H9 (cell line): ENCODE measurements around the gene ATF7. TPM values are rescaled to one million over a fixed set of nuclear protein-coding genes. Genes with fewer than 3 reads are reported as not detected.

Experiments
- DNase-seq: peaks from one replicate; pipeline ENCODE4 v3.0.0-alpha.2; 2017
- H2AFZ ChIP-seq: one replicate; pipeline ENCODE4 v1.6.1; 2013; ENCODE audit warnings: mild to moderate bottlenecking, low read length, control low read depth, moderate library complexity
- H2AK5ac ChIP-seq: 2 replicates; pipeline ENCODE4 v1.6.1; 2013; ENCODE audit warnings: low read length, control low read depth, mixed read lengths; ENCODE audit not compliant: insufficient read length
- H2BK120ac ChIP-seq: one replicate; pipeline ENCODE4 v1.6.1; 2013; ENCODE audit warnings: low read depth, mild to moderate bottlenecking, low read length, control low read depth, inconsistent platforms; ENCODE audit not compliant: poor library complexity, severe bottlenecking
- H2BK12ac ChIP-seq: 2 replicates; pipeline ENCODE4 v1.6.1; 2013; ENCODE audit warnings: low read length, control low read depth, mixed read lengths, low read depth; ENCODE audit not compliant: insufficient read length
- H2BK15ac ChIP-seq: 2 replicates; pipeline ENCODE4 v1.6.1; 2013; ENCODE audit warnings: low read depth, low read length, control low read depth
- H2BK20ac ChIP-seq: one replicate; pipeline ENCODE4 v1.6.1; 2013; ENCODE audit warnings: low read depth, mild to moderate bottlenecking, low read length, control low read depth, inconsistent platforms; ENCODE audit not compliant: poor library complexity, severe bottlenecking
- H2BK5ac ChIP-seq: 2 replicates; pipeline ENCODE4 v1.6.1; 2013; ENCODE audit warnings: low read length, control low read depth, mixed read lengths; ENCODE audit not compliant: insufficient read length
- H3K14ac ChIP-seq: 2 replicates; pipeline ENCODE4 v1.6.1; 2013; ENCODE audit warnings: low read length, control low read depth; ENCODE audit not compliant: insufficient read depth
- H3K18ac ChIP-seq: 2 replicates; pipeline ENCODE4 v1.6.1; 2013; ENCODE audit warnings: low read depth, mild to moderate bottlenecking, mixed read lengths, low read length, control low read depth; ENCODE audit not compliant: insufficient read length
- H3K23ac ChIP-seq: 2 replicates; pipeline ENCODE4 v1.6.1; 2013; ENCODE audit warnings: low read length, control low read depth, mixed read lengths, low read depth; ENCODE audit not compliant: insufficient read length
- H3K23me2 ChIP-seq: 2 replicates; pipeline ENCODE4 v1.6.1; 2013; ENCODE audit warnings: low read depth, mild to moderate bottlenecking, mixed read lengths, low read length, control low read depth; ENCODE audit not compliant: insufficient read length, poor library complexity, severe bottlenecking
- H3K27ac ChIP-seq: 2 replicates; pipeline ENCODE4 v1.5.1; 2013; ENCODE audit warnings: low read length, control low read depth, mixed read lengths, low read depth; ENCODE audit not compliant: insufficient read length
- H3K27me3 ChIP-seq: 2 replicates; pipeline ENCODE4 v1.6.1; 2013; ENCODE audit warnings: low read length, control low read depth, inconsistent platforms; ENCODE audit not compliant: insufficient read depth
- H3K4ac ChIP-seq: 2 replicates; pipeline ENCODE4 v1.6.1; 2013; ENCODE audit warnings: low read depth, mild to moderate bottlenecking, control low read depth, inconsistent platforms, low read length, moderate library complexity
- H3K4me1 ChIP-seq: 2 replicates; pipeline ENCODE4 v1.6.1; 2013; ENCODE audit warnings: low read length, control low read depth, inconsistent platforms; ENCODE audit not compliant: insufficient read depth
- H3K4me2 ChIP-seq: 2 replicates; pipeline ENCODE4 v1.6.1; 2013; ENCODE audit warnings: low read length, control low read depth, mixed read lengths; ENCODE audit not compliant: insufficient read length, insufficient read depth
- H3K56ac ChIP-seq: 2 replicates; pipeline ENCODE4 v1.6.1; 2013; ENCODE audit warnings: low read depth, mild to moderate bottlenecking, mixed read lengths, low read length, control low read depth; ENCODE audit not compliant: insufficient read length
- H3K79me1 ChIP-seq: 2 replicates; pipeline ENCODE4 v1.6.1; 2013; ENCODE audit warnings: low read depth, mild to moderate bottlenecking, moderate library complexity, low read length, control low read depth, inconsistent platforms; ENCODE audit not compliant: insufficient read depth, poor library complexity, severe bottlenecking
- H3K79me2 ChIP-seq: 2 replicates; pipeline ENCODE4 v1.6.1; 2013; ENCODE audit warnings: low read length, control low read depth, inconsistent platforms; ENCODE audit not compliant: insufficient read depth
- H3K9ac ChIP-seq: 2 replicates; pipeline ENCODE4 v1.6.1; 2013; ENCODE audit warnings: low read length, control low read depth, mixed read lengths; ENCODE audit not compliant: insufficient read length; ENCODE audit errors: extremely low read depth
- H3K9me3 ChIP-seq: one replicate; pipeline ENCODE4 v1.6.1; 2013; ENCODE audit warnings: low read depth, low read length, inconsistent platforms; ENCODE audit not compliant: control insufficient read depth
- H3T11ph ChIP-seq: one replicate; pipeline ENCODE4 v1.6.1; 2013; ENCODE audit warnings: mild to moderate bottlenecking, low read length, control low read depth, inconsistent platforms
- H4K20me1 ChIP-seq: one replicate; pipeline ENCODE4 v1.6.1; 2013; ENCODE audit not compliant: control insufficient read depth, insufficient read length, insufficient read depth
- H4K5ac ChIP-seq: 2 replicates; pipeline ENCODE4 v1.6.1; 2013; ENCODE audit warnings: low read depth, mild to moderate bottlenecking, mixed read lengths, low read length, control low read depth; ENCODE audit not compliant: insufficient read length
- H4K8ac ChIP-seq: replicated peaks from 2 replicates; pipeline ENCODE4 v1.6.1; 2013; ENCODE audit warnings: low read length, control low read depth, mixed read lengths, low read depth; ENCODE audit not compliant: insufficient read length
- H4K91ac ChIP-seq: 2 replicates; pipeline ENCODE4 v1.6.1; 2013; ENCODE audit warnings: low read depth, mild to moderate bottlenecking, moderate library complexity, mixed read lengths, low read length, control low read depth; ENCODE audit not compliant: insufficient read length
- H3K27ac Mint-ChIP-seq, 3 experiments: 2 replicates in 2 of 3; 3 replicates in 1 of 3; pipeline ENCODE4 v1.8.0; 2020 to 2021; ENCODE audit warnings: mixed read lengths in 3 of 3, mild to moderate bottlenecking in 1 of 3, moderate library complexity in 1 of 3
- H3K27me3 Mint-ChIP-seq: 2 replicates; pipeline ENCODE4 v1.8.0; 2021; ENCODE audit warnings: low read depth, mild to moderate bottlenecking, moderate library complexity, mixed read lengths
- H3K36me3 Mint-ChIP-seq, 3 experiments: 2 replicates in 2 of 3; 3 replicates in 1 of 3; pipeline ENCODE4 v1.8.0; 2020 to 2021; ENCODE audit warnings: low read depth in 3 of 3, mixed read lengths in 3 of 3; ENCODE audit not compliant: insufficient read depth in 1 of 3
- H3K4me1 Mint-ChIP-seq, 2 experiments: 2 replicates each; pipeline ENCODE4 v1.8.0; 2020; ENCODE audit warnings: mixed read lengths in 2 of 2
- H3K4me3 Mint-ChIP-seq, 2 experiments: 2 replicates in 1 of 2; 3 replicates in 1 of 2; pipeline ENCODE4 v1.8.0; 2020 to 2021; ENCODE audit warnings: mild to moderate bottlenecking in 2 of 2, mixed read lengths in 2 of 2, moderate library complexity in 1 of 2
- H3K9me3 Mint-ChIP-seq, 2 experiments: 2 replicates in 1 of 2; 3 replicates in 1 of 2; pipeline ENCODE4 v1.8.0; 2020; ENCODE audit warnings: mild to moderate bottlenecking in 2 of 2, mixed read lengths in 2 of 2, moderate library complexity in 1 of 2
- WGBS: extraction: QIAGEN DNeasy Blood & Tissue Kit; methylation state at CpG from one replicate; pipeline ENCODE4 v1.1.7; 2013; ENCODE audit warnings: missing lambda C conversion rate, low lambda C conversion rate, mixed read lengths; ENCODE audit not compliant: insufficient read length; ENCODE audit errors: extremely low coverage; 5-methylcytosine and 5-hydroxymethylcytosine counted together
- total RNA-seq: library from RNA; stranded (reverse); gene quantifications from 2 replicates; pipeline ENCODE4 v1.2.1, GENCODE V29; 2021
- TF ChIP-seq, protein P1 (sequence below): fragments of 200-600 bp; sonication (generic); conservative IDR thresholded peaks from 3 replicates; pipeline ENCODE4 v1.8.0; 2021; ENCODE audit warnings: antibody characterized with exemption, mild to moderate bottlenecking

The ATF7 gene
- total RNA-seq, 1 experiment from 2014 or later, result 17.7 TPM

DNA sequence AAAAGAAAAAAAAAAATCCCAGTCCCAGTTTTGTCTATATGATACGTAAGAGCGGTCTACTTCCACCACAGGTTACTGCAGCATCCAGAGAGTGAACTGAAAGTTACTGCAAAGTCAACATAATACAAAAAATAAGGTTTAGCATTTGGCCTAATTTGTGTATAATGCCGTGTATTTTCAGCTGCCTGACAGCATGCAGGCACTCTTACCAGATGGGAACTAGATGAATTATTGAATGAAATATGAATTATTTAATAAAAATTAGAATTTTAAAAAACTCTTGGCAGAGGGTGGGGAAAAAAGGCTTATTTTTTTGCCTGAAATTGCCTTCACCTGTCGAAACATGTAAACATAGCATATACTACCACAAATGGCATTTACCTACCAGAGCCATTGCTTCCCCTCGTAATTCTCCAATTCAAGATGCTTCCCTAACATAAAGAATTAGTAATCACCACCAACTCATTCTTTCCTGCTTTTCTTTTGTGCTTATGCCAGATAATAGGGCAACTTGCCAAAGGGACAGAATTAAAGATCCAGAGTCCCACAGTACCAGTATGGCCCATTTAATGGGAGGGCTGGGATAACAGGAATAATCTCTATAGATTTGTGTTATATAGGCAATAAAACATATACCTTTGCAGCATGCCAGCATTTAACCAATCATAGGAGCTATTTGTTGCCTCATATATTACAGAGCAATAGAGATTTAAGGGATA is 31.1 kb downstream of the ATF7 start:
- Histone ChIP-seq H3K27me3 (no peaks in the 10 kb centered on the region), H2BK20ac (no peak overlapping the region), H3K4me2 (no peak overlapping the region), H2BK5ac (no peak overlapping the region), H3K4me1 (0 out of 2 replicates have a peak, but pooled peaks cover 3% of the 10 kb centered on the region), H4K5ac (no peak overlapping the region), H3K79me2 (no peaks in the 10 kb centered on the region), H4K8ac (no peak overlapping the region), H3K79me1 (no peaks in the 10 kb centered on the region), H2BK12ac (no peak overlapping the region), H3K23me2 (no peaks in the 10 kb centered on the region), H3K4ac (no peak overlapping the region), H2AFZ (no peak overlapping the region), H3K27ac (no peak overlapping the region), H3K9ac (no peak overlapping the region), H3K14ac (no peak overlapping the region), H2BK15ac (no peak overlapping the region), H3K9me3 (no peaks in the 10 kb centered on the region), H2BK120ac (no peak overlapping the region), H3K18ac (no peak overlapping the region), H3T11ph (no peak overlapping the region), H3K56ac (no peak overlapping the region), H4K91ac (no peak overlapping the region), H3K23ac (no peak overlapping the region), H4K20me1 (no peaks in the 10 kb centered on the region), H2AK5ac (no peak overlapping the region)
- Mint-ChIP-seq H3K27ac (no peak overlapping the region), H3K4me1 (peaks cover 14 to 17% of the 10 kb centered on the region in 2 experiments), H3K9me3 (no peaks in the 10 kb centered on the region), H3K27me3 (no peaks in the 10 kb centered on the region), H3K36me3 (peaks cover 0 to 9% (median 0%) of the 10 kb centered on the region in 3 experiments; a peak in 2 of 7 replicates), H3K4me3 (no peak overlapping the region)
- TF ChIP-seq, protein P1, sequence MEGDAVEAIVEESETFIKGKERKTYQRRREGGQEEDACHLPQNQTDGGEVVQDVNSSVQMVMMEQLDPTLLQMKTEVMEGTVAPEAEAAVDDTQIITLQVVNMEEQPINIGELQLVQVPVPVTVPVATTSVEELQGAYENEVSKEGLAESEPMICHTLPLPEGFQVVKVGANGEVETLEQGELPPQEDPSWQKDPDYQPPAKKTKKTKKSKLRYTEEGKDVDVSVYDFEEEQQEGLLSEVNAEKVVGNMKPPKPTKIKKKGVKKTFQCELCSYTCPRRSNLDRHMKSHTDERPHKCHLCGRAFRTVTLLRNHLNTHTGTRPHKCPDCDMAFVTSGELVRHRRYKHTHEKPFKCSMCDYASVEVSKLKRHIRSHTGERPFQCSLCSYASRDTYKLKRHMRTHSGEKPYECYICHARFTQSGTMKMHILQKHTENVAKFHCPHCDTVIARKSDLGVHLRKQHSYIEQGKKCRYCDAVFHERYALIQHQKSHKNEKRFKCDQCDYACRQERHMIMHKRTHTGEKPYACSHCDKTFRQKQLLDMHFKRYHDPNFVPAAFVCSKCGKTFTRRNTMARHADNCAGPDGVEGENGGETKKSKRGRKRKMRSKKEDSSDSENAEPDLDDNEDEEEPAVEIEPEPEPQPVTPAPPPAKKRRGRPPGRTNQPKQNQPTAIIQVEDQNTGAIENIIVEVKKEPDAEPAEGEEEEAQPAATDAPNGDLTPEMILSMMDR, result no peak
- no peak for DNase-seq
- WGBS, result no CpG with 5 or more reads among the region's 5 CpGs
